Head of caudate nucleus (tissue), 42 donors: ENCODE results near the gene GINS3.

Source experiments
- DNase-seq, 42 donors: peaks; one replicate each; pipeline versions ENCODE4 v3.0.0 to v3.0.0-alpha.2; 2020 to 2021; ENCODE audit warnings: mixed read lengths in 7 of 42
- intact Hi-C: fragments of 100-400 bp; cut with DNase I; formaldehyde crosslinking; loops from one replicate; pipeline ENCODE4 v1.15.0; 2022

Gene GINS3

GRCh38 chr16:58419241-58419990 is 27.1 kb downstream of the GINS3 start:
- peak in 7 of 42 donors; percentile 17 to 64 (median 55) for DNase-seq
- intact Hi-C loops: no loop called here

- DNase-seq: peak in 41 of 42 donors; percentile 46 to 89 (median 70)
- intact Hi-C loops: loop anchor here (10.0 kb wide), 1 partner anchor 76 kb away; no protein-coding TSS in a partner anchor
These were observed 28.8 kb downstream of the GINS3 start for GRCh38 chr16:58421059-58421458.

- peak in 3 of 42 donors; percentile 40 to 62 (median 46) for DNase-seq
- intact Hi-C loops: loop anchor here (10.0 kb wide), 1 partner anchor 77 kb away; no protein-coding TSS in a partner anchor
These were observed 29.3 kb downstream of the GINS3 start for GRCh38 chr16:58421529-58421928.

- DNase-seq: peak in 9 of 42 donors; percentile 10 to 45 (median 34)
- intact Hi-C loops: loop anchor here (10.0 kb wide), 1 partner anchor 78 kb away; no protein-coding TSS in a partner anchor
These were observed 30.5 kb downstream of the GINS3 start for GRCh38 chr16:58422809-58423208.

- intact Hi-C loops: loop anchor here (10.0 kb wide), 1 partner anchor 80 kb away; no protein-coding TSS in a partner anchor
- DNase-seq: no peak
These were observed 33.0 kb downstream of the GINS3 start for GRCh38 chr16:58425245-58425644.

- peak in 25 of 42 donors; percentile 25 to 74 (median 50) for DNase-seq
- intact Hi-C loops: loop anchor here (10.0 kb wide), 1 partner anchor 81 kb away; no protein-coding TSS in a partner anchor
These were observed 33.7 kb downstream of the GINS3 start for GRCh38 chr16:58425756-58426494.

GRCh38 chr16:58426966-58427365 is 34.7 kb downstream of the GINS3 start:
- peak in 12 of 42 donors; percentile 32 to 61 (median 46) for DNase-seq
- intact Hi-C loops: loop anchor here (10.0 kb wide), 1 partner anchor 82 kb away; no protein-coding TSS in a partner anchor

- DNase-seq: peak in 1 of 42 donors; percentile 7
- intact Hi-C loops: loop anchor here (10.0 kb wide), 1 partner anchor 84 kb away; no protein-coding TSS in a partner anchor
These were observed 36.6 kb downstream of the GINS3 start for GRCh38 chr16:58428621-58429542.

- DNase-seq: no peak
- intact Hi-C loops: no loop called here
These were observed 38.4 kb downstream of the GINS3 start for GRCh38 chr16:58430718-58431117.

- DNase-seq: no peak
- intact Hi-C loops: no loop called here
These were observed 41.3 kb downstream of the GINS3 start for GRCh38 chr16:58433569-58433951.

- intact Hi-C loops: no loop called here
These were observed 43.5 kb downstream of the GINS3 start for GRCh38 chr16:58435779-58436178.

GRCh38 chr16:58440131-58440530 is 47.9 kb downstream of the GINS3 start:
- no peak for DNase-seq
- intact Hi-C loops: no loop called here

More at GRCh38 chr16:58435779-58436178, 43.5 kb downstream of the GINS3 start:
- no peak for DNase-seq

GRCh38 chr16:58442547-58442946 is 50.3 kb downstream of the GINS3 start:
- DNase-seq: no peak
- intact Hi-C loops: no loop called here

GRCh38 chr16:58443783-58444182 is 51.5 kb downstream of the GINS3 start:
- no peak for DNase-seq
- intact Hi-C loops: no loop called here

- intact Hi-C loops: no loop called here
These were observed 52.0 kb downstream of the GINS3 start for GRCh38 chr16:58444265-58444664.

GRCh38 chr16:58448890-58449289 is 56.6 kb downstream of the GINS3 start:
- no peak for DNase-seq
- intact Hi-C loops: no loop called here

More at GRCh38 chr16:58444265-58444664, 52.0 kb downstream of the GINS3 start:
- no peak for DNase-seq

- intact Hi-C loops: no loop called here
- no peak for DNase-seq
These were observed 57.0 kb downstream of the GINS3 start for GRCh38 chr16:58449306-58449705.

GRCh38 chr16:58449768-58450167 is 57.5 kb downstream of the GINS3 start:
- no peak for DNase-seq
- intact Hi-C loops: no loop called here

GRCh38 chr16:58450590-58450989 is 58.3 kb downstream of the GINS3 start:
- intact Hi-C loops: no loop called here
- DNase-seq: no peak
